H1 (cell line): ENCODE results near the gene RGL1. TPM values are rescaled to one million over a fixed set of nuclear protein-coding genes. Genes with fewer than 3 reads are reported as not detected.

ENCODE experiments used
- CBX8 ChIP-seq: fragments of 300-800, 300-1000 bp; sonication (generic); IDR thresholded peaks from 2 replicates; pipeline ENCODE4 v1.7.1; 2016; ENCODE audit warnings: low read depth, low read length, borderline replicate concordance
- GABPA ChIP-seq: IDR thresholded peaks from 2 replicates; pipeline ENCODE4 v1.6.1; 2011; ENCODE audit warnings: mild to moderate bottlenecking, low read length, moderate library complexity, borderline replicate concordance; ENCODE audit not compliant: insufficient read depth
- HDAC2 ChIP-seq, 2 experiments: fragments of 300-600 bp in 1 of 2; sonication (generic) in 1 of 2; IDR thresholded peaks; 2 replicates each; pipeline ENCODE4 v1.6.1; 2011 to 2012; ENCODE audit warnings: low read depth in 2 of 2, low read length in 2 of 2, mild to moderate bottlenecking in 2 of 2, moderate library complexity in 2 of 2, borderline replicate concordance in 1 of 2, inconsistent platforms in 1 of 2
- HDAC6 ChIP-seq: IDR thresholded peaks from one replicate; pipeline ENCODE4 v1.7.1; 2012; ENCODE audit warnings: low read depth, mild to moderate bottlenecking, inconsistent platforms, low read length, moderate library complexity
- KDM5A ChIP-seq: fragments of 200-600 bp; IDR thresholded peaks from 2 replicates; pipeline ENCODE4 v1.7.1; 2012; ENCODE audit warnings: mild to moderate bottlenecking, low read length, inconsistent platforms, mixed read lengths
- RNF2 ChIP-seq: fragments of 200-900, 300-1000 bp; sonication (generic); IDR thresholded peaks from 2 replicates; pipeline ENCODE4 v1.7.1; 2016; ENCODE audit warnings: borderline replicate concordance, low read depth, mild to moderate bottlenecking, antibody characterized with exemption, low read length; ENCODE audit not compliant: poor library complexity, severe bottlenecking; ENCODE audit errors: missing control alignments
- SP2 ChIP-seq: IDR thresholded peaks from 2 replicates; pipeline ENCODE4 v1.6.1; 2012; ENCODE audit warnings: mild to moderate bottlenecking, low read length, inconsistent platforms
- TAF7 ChIP-seq: optimal IDR thresholded peaks from 2 replicates; pipeline ENCODE3; 2011; ENCODE audit warnings: low read depth, mild to moderate bottlenecking, inconsistent platforms, low read length, moderate library complexity, borderline replicate concordance
- polyA plus RNA-seq, 7 experiments: library from polyadenylated mRNA; depleted of rRNA in 3 of 7; stranded (reverse) in 5 of 7; unstranded in 2 of 7; fragments of >200 nt in 5 of 7; fragments of 200-250 nt in 2 of 7; gene quantifications; 1 replicate in 5 of 7; 2 replicates in 1 of 7; 4 replicates in 1 of 7; pipeline versions ENCODE4 v1.2.1 to v1.2.3, GENCODE V29; 2011 to 2013; ENCODE audit warnings: missing spikeins in 2 of 7, mixed read lengths in 2 of 7
- total RNA-seq: library from RNA; stranded (reverse); fragmentation: NEBNext Ultra II Directional; extraction: Animal tissue kit (Norgen Biotek cat#: 25700); gene quantifications from 2 replicates; pipeline ENCODE4 v1.2.1, GENCODE V29; 2021

RGL1 gene
- total and polyA plus RNA-seq, 2 of the 8 experiments (the other 6 are each of a cell fraction or from before 2014, with no cell fraction given): 0.98 to 2.4 TPM

GRCh38 chr1:183920651-183921050 lies 115.7 kb downstream of the RGL1 start (continued):
- no peak for TF ChIP-seq HDAC2 (IDR thresholded peaks at IDR 0.05; ENCODE audit: borderline replicate concordance in 1 of 2, low read depth in 2 of 2, low read length in 2 of 2)
- TF ChIP-seq TAF7: no peak
- TF ChIP-seq RNF2: no peak
- no peak for TF ChIP-seq SP2
- TF ChIP-seq GABPA: no peak
- TF ChIP-seq CBX8: no peak
- no peak for TF ChIP-seq KDM5A
- no peak for TF ChIP-seq HDAC6
- TF ChIP-seq, all 59 proteins: peak for 0
